ENCODE data around the gene SOBP.

DNA sequence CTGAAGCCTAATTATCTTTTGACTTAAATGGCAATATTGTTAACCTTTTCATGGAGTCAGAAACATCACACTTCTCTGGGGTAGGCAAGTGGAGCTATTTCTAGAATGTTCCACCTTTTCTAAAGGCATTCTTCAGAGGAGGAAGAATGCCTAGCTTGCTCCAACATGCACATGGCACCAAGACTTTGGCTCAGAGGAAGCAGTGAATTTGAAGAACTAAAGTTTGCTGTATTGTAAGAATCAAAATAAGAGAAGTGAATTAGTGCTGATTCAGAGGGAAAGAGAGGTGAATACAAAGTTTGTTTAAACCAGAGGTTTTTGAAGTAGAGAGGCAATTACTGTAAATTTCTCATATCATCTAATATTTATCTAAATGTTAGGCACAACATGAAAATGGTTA is 92.2 kb downstream of the SOBP start:
- no peak for TF ChIP-seq ZNF121 (CRISPR knock-in tag; IDR thresholded peaks at IDR 0.05)
- TF ChIP-seq, protein P1, sequence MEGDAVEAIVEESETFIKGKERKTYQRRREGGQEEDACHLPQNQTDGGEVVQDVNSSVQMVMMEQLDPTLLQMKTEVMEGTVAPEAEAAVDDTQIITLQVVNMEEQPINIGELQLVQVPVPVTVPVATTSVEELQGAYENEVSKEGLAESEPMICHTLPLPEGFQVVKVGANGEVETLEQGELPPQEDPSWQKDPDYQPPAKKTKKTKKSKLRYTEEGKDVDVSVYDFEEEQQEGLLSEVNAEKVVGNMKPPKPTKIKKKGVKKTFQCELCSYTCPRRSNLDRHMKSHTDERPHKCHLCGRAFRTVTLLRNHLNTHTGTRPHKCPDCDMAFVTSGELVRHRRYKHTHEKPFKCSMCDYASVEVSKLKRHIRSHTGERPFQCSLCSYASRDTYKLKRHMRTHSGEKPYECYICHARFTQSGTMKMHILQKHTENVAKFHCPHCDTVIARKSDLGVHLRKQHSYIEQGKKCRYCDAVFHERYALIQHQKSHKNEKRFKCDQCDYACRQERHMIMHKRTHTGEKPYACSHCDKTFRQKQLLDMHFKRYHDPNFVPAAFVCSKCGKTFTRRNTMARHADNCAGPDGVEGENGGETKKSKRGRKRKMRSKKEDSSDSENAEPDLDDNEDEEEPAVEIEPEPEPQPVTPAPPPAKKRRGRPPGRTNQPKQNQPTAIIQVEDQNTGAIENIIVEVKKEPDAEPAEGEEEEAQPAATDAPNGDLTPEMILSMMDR (IDR thresholded peaks at IDR 0.05), result no peak

All from WTC11 (cell line).